Heart left ventricle (tissue), 16 donors: ENCODE results near the gene SRGAP2. TPM values are rescaled to one million over a fixed set of nuclear protein-coding genes. Genes with fewer than 3 reads are reported as not detected.
"Not testable (repeated sequence)": the region's sequence is repeated elsewhere in the genome, so short reads cannot be mapped to it uniquely, and the experiment has no call there.

ENCODE experiments used
- ATAC-seq, 4 donors: fragments of 200-7000 bp; cut with Tn5 transposase; one replicate each; pipeline ENCODE4 v1.9.1; 2020 to 2022; ENCODE audit warnings: moderate library complexity in 4 of 4, mild to moderate bottlenecking in 3 of 4, moderate number of reproducible peaks in 1 of 4
- DNase-seq, 5 donors: peaks; one replicate each; pipeline ENCODE4 v3.0.0-alpha.2; 2020
- H3K27ac ChIP-seq, 12 donors: fragments of 200-600 bp; sonication (generic) in 4 of 12; one replicate each; pipeline versions ENCODE4 v1.5.0 to v1.8.0; 2016 to 2022; ENCODE audit warnings: mild to moderate bottlenecking in 2 of 12
- H3K27me3 ChIP-seq, 9 donors: fragments of 200-600 bp; sonication (generic) in 2 of 9; one replicate each; pipeline versions ENCODE4 v1.5.1 to v1.8.0; 2016 to 2022; ENCODE audit warnings: mild to moderate bottlenecking in 3 of 9
- H3K36me3 ChIP-seq, 9 donors: fragments of 200-600 bp; sonication (generic) in 2 of 9; one replicate each; pipeline versions ENCODE4 v1.5.0 to v1.8.0; 2018 to 2022; ENCODE audit warnings: mild to moderate bottlenecking in 2 of 9
- H3K4me1 ChIP-seq, 12 donors: fragments of 200-600 bp; sonication (generic) in 4 of 12; one replicate each; pipeline versions ENCODE4 v1.5.0 to v1.8.0; 2016 to 2022; ENCODE audit warnings: mild to moderate bottlenecking in 3 of 12
- H3K4me3 ChIP-seq, 12 donors: fragments of 200-600 bp; sonication (generic) in 4 of 12; one replicate each; pipeline versions ENCODE4 v1.5.0 to v1.8.0; 2017 to 2022; ENCODE audit warnings: mild to moderate bottlenecking in 9 of 12, moderate library complexity in 4 of 12
- H3K9me3 ChIP-seq, 12 donors: fragments of 200-600 bp; sonication (generic) in 4 of 12; one replicate each; pipeline versions ENCODE4 v1.5.0 to v1.8.0; 2016 to 2022; ENCODE audit warnings: mild to moderate bottlenecking in 1 of 12
- WGBS, 4 donors: extraction: QIAGEN DNeasy Blood & Tissue Kit in 2 of 4; methylation state at CpG; one replicate each; pipeline versions ENCODE4 v1.1.5 to v1.1.7; 2013 to 2018; 5-methylcytosine and 5-hydroxymethylcytosine counted together
- intact Hi-C, 10 donors: fragments of 100-400 bp; cut with DNase I; formaldehyde crosslinking; loops; one replicate each; pipeline versions ENCODE4 v1.11.1 to v1.14.2; 2022
- polyA plus RNA-seq, 2 donors: library from polyadenylated mRNA; stranded (reverse); fragments of 200-250 nt; gene quantifications; one replicate each; pipeline ENCODE4 v1.2.3, GENCODE V29; 2013
- total RNA-seq, 9 donors: library from RNA; depleted of rRNA in 2 of 9; stranded (reverse); fragments of >200 nt in 2 of 9; fragmentation: NEBNext Ultra II Directional in 3 of 9; extraction: Animal tissue kit (Norgen Biotek cat#: 25700) in 3 of 9; gene quantifications; one replicate each; pipeline versions ENCODE4 v1.1.0 to v1.2.4, GENCODE V29; 2016 to 2023
- donor health status: ischemic (EF 13 %, LVEDD 7.1; RV severe dilation, severe dysfunction).
- donor health status: healthy with polysubstance abuse.
- donor health status: DM: no; HTN: yes; CAD: no.
- donor health status: DM: no; HTN: no; CAD: no.
- donor health status: ischemic (EF 25% LVEDD 6.9; RV normal size, moderate dysfunction).
- donor health status: ischemic (EF 25% LVEDD 5.7; RV mildly dilated, moderate dysfunction).
- donor health status: healthy.
- donor health status: DM: yes; HTN: yes; CAD: no.
- donor health status: ischemic (EF 35%, LVEDD 5.7; RV mildly dilated, moderate dysfunction).
- donor health status: nonischemic (EF 11% LVEDD 7.7; RV severe dilation, severe dysfunction).
- donor health status: DM: yes; HTN: yes; CAD: no.
- donor health status: PGD.
- donor health status: ischemic (EF 29% LVEDD 5.4; RV normal size, mild dysfunction).
- donor health status: nonischemic (EF 23%, LVEDD 6.1; RV moderate dilation, normal function).

SRGAP2 gene
- total and polyA plus RNA-seq, 11 donors, result 8.8 to 56.3 (median 17.5) TPM

DNA sequence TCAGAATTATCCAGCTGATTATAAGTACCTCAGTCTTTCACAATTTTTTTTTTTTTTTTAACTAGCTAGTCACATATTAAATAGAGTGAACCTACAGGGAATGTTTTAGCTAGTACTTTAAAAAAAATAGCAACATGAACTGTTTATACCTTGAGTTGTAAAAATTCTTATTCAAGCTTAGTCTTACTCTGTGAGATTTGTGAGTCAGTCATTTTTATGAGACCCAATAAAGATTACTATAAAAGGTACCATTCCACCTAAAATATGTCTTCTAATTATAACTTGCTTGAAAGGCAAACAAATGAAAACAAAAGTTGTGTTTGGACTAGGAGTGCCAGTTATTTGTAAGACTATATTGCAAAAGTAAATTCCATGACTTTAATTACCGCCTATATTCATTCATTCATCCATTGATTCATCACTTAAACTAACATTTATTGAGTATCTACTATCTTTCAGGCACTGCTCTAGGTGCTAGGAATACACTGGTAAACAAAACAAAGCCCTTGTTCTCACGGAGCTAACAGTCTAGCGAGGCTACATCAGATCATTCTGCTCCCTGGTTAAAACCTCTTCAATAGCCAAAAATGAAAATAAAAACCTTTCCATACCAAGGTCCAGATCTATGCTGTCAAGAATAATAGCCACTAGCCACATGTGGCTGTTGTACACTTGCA, 6.5 kb upstream of the SRGAP2 start:
- intact Hi-C loops, H3K27ac ChIP-seq: not testable (repeated sequence)
- 83 to 100% (median 87%) methylated on average over 2 to 3 of the region's 3 CpGs; no CpG with 5 or more reads in 1 of the 4 donors for WGBS, 4 donors

DNA sequence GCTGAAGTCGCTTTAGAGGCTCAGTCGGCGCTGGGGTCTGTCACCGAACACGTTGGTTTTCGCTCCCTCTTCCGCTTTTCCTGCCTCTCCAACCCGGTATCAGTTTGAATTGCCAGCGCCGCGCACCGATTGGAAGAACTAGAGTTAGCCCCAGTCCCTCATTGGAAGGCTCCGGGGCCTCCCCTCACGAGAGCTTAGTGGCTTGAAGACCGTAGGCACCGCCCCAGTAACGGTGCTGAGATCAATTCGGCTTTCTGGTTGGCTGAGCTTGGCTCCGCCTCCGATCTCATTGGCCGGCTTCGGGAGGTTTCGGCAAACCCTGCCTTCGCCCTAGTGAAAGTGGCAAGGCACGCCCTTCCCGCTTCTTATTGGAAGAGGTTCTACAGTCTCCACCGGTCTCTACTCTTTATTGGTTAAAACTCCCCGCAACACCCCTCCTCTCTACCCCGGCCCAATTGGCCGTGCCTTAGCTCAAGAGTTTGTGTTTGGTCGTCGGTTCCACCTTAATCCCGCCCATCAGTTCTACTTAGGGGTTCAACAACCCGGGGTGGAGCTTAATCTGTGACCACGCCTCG, 465 bp upstream of the SRGAP2 start, which contains the start of gene FAM72A:
FAM72A (minus strand) TSS at position 51 of the 575 bp plus-strand sequence. CDS start 814 bp downstream, outside the sequence.
- H3K27me3 ChIP-seq, H3K36me3 ChIP-seq, H3K9me3 ChIP-seq, intact Hi-C loops, H3K4me1 ChIP-seq: not testable (repeated sequence)
- 0% methylated on average over 10 to 21 of the region's 36 CpGs for WGBS, 4 donors
- ATAC-seq (peak; percentile 89 to 94 (median 93)), DNase-seq (peak; percentile 97 to 99 (median 98))
- peak within 1 kb of the TSS; percentile 47 to 91 (median 84) for H3K27ac ChIP-seq
- peak within 1 kb of the TSS; percentile 34 to 76 (median 64) for H3K4me3 ChIP-seq

More for the DNA sequence above, 6.5 kb upstream of the SRGAP2 start:
- H3K36me3 ChIP-seq, H3K4me1 ChIP-seq, H3K9me3 ChIP-seq, H3K4me3 ChIP-seq, ATAC-seq, DNase-seq, H3K27me3 ChIP-seq: not testable (repeated sequence)

DNA sequence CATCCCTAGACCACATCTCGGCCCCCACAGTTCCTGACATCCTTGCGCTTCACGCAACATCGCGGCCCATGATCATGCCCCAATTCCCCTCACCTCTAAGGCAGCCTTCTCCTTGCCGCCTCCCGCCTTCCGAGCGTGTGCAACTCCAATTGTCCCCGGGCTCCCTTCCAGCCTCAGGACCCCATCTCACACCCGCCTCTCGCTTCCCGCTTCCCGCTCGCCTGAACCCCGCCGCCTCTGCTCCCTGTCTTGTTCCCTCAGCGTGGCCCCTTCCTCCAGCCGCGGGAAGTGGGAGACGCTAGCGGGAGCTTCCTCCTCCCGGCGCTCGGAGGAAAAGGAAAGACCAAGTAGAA, 794 bp downstream of the SRGAP2 start:
- ATAC-seq, H3K4me1 ChIP-seq, H3K9me3 ChIP-seq, H3K27me3 ChIP-seq, H3K36me3 ChIP-seq, intact Hi-C loops: not testable (repeated sequence)
- H3K27ac ChIP-seq, result peak overlapping the region in 7 of 12 donors; percentile 50 to 67 (median 61)
- peak in 1 of 5 donors; percentile 7 for DNase-seq
- H3K4me3 ChIP-seq, result peak overlapping the region in 10 of 12 donors; percentile 38 to 62 (median 54)
- WGBS, 4 donors, result 0% methylated on average over 4 to 6 of the region's 25 CpGs; no CpG with 5 or more reads in 2 of the 4 donors

DNA sequence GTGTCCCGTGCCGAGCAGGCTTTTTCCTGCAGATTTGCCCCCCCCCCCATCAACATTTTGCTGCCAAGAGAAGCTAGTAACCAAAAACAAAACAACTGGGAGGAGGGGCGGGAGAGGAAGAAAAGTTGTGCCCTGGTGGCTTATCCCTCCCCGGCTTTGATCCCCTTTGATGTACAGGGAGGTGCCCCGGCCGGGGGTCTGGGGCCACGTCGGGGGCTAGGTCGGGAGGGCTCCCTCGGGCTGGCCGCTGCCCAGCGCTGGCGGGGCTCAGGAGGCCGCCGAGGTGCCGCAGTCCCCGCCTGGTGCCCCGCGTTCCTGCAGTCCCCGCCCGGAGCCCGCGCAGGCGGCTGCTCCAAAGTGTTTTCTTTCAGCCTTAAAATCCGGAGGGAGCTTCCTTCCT, 1.5 kb downstream of the SRGAP2 start:
- Histone ChIP-seq H3K27ac (peak overlapping the region in 11 of 12 donors; percentile 57 to 77 (median 67)), H3K4me3 (peak overlapping the region in 11 of 12 donors; percentile 11 to 61 (median 55))
- intact Hi-C loops, H3K36me3 ChIP-seq, H3K4me1 ChIP-seq, H3K9me3 ChIP-seq, H3K27me3 ChIP-seq, ATAC-seq: not testable (repeated sequence)
- DNase-seq, result peak in 3 of 5 donors; percentile 10 to 40 (median 15)
- 0 to 1% (median 0%) methylated on average over 1 to 25 of the region's 25 CpGs; no CpG with 5 or more reads in 1 of the 4 donors for whole genome bisulfite sequencing, 4 donors

DNA sequence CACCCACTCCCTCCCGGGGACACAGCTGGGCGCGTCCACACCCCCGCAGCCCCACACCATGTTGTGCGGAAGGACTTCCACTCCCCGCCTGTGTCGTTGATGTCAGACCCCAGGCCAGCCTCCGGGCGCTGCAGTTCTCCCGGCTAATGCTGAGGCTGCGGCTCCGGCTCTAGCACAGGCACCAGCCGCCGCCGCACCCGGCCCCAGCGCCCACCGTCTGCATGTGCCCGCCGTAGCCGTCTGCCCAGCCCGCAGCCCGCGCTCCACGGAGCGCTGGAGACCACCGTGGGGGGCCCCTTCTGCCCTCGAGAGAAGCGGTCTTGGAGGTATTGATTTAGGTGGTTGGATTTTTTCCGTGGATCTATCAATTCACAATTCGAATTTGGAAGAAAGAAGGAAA, 2.2 kb downstream of the SRGAP2 start:
- H3K36me3 ChIP-seq, ATAC-seq, H3K27me3 ChIP-seq, H3K9me3 ChIP-seq, H3K4me1 ChIP-seq, intact Hi-C loops: not testable (repeated sequence)
- peak overlapping the region in 1 of 12 donors; percentile 14 for H3K27ac ChIP-seq
- H3K4me3 ChIP-seq, result peak overlapping the region in 10 of 12 donors; percentile 5 to 49 (median 42)
- peak in 3 of 5 donors; percentile 15 to 53 (median 22) for DNase-seq
- 1% methylated on average over 16 to 19 of the region's 31 CpGs; no CpG with 5 or more reads in 2 of the 4 donors for WGBS, 4 donors

DNA sequence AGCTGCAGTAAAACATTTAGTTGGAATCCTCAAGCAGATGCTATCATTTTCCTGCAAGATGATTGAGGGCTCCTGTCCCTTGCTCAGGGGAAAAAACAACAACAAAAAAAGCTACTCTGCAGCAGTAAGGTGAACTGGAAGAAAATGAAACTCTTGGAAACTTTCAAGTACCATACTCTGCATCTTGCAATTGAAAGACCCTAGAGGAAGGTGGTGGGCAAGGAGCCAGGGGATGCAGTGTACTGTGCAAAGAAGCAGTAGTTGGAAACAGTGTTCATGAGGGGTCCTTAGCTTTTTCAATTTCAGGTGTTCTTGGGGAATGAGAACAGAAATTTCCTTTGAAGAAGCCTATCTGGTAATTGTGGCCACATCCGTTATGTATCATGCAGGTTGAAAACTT, 7.5 kb downstream of the SRGAP2 start:
- no CpG with 5 or more reads among the region's 1 CpG for WGBS, 4 donors
- H3K27ac ChIP-seq, ATAC-seq, H3K4me1 ChIP-seq, H3K9me3 ChIP-seq, H3K27me3 ChIP-seq, intact Hi-C loops, H3K36me3 ChIP-seq, H3K4me3 ChIP-seq: not testable (repeated sequence)
- peak in 1 of 5 donors; percentile 4 for DNase-seq

DNA sequence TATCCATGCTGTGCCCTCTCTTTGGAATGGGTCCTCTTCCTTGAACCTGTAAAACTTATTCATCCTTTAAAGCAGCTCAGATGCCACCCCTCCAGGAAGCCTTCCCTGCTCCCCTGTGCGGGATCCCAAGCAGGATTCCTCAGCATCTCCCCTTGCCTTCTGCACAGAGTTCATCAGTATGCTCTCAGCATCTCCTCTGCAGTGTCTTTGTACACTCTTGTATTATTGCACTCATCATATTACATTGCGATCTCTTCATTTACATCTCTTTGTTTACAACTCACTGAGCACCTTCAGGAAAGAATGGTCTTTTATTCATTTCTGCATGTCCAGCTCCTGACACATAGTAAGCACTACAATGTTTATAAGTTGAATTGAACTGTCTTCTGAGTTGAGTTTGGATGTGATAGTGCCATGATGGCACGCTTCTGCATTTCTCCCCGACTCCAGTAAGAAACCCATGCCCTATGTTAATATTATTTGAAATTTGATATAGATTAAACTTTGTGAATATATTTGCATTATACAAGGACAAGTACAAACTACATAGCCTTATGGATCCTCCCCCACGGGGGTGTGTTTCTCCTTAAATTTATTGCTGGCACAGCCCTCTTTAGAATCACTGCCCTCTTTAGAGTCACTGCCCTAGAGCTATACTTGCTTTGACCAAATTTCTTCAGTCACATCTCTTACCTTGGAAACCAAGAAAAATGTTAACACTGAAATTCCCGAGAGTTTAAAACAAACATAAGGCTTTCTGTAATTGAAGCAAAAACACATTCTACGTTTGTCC, 12.5 kb downstream of the SRGAP2 start:
- H3K4me3 ChIP-seq, DNase-seq, ATAC-seq, H3K4me1 ChIP-seq, H3K27me3 ChIP-seq, H3K9me3 ChIP-seq, H3K27ac ChIP-seq, H3K36me3 ChIP-seq, intact Hi-C loops: not testable (repeated sequence)
- WGBS, 4 donors, result 88 to 90% (median 90%) methylated on average over 4 to 5 of the region's 7 CpGs

DNA sequence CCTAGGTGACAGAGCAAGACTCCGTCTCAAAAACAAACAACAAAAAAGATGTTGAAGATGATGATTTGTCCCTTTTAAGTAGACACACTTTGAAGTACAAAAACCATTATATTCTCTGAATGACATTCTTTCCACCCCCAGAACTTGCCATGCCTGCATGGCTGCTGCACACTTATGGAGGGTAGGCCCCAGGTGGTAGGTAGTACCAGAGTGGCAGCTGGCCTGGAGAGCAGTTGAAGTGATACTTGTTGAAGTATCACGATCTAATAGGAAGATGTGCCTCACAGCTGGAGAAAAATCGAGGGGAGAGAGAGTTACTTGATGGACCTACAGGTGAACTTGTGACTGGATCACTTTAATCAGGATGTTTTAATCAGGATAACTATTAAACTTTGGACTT, 14.9 kb downstream of the SRGAP2 start:
- H3K9me3 ChIP-seq, H3K27me3 ChIP-seq, H3K4me1 ChIP-seq, intact Hi-C loops, DNase-seq, H3K36me3 ChIP-seq, ATAC-seq, H3K4me3 ChIP-seq, H3K27ac ChIP-seq: not testable (repeated sequence)
- whole genome bisulfite sequencing, 4 donors, result 66 to 100% (median 67%) methylated on average over 2 of the region's 3 CpGs

DNA sequence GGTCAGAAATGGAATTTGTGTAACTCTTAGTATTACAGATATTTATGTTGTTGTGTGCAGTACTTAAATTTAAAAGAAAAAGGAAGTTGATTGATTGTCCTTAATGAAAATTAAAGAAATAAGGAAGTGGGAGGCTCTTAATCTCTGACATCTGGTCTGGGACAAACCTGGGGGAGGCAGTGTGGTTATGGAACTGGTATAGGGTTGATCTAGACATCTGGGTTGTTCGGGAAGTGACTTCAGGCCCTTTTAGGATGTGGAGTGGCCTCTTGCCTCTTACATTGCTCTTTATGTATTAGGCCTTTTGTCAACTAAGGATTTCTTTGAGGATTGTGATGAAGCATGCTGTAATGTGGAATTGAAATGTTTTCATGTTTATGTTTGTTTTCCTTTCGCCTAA, 15.4 kb downstream of the SRGAP2 start:
- ATAC-seq, result peak in 2 of 4 donors; percentile 52 to 63
- DNase-seq, H3K4me3 ChIP-seq, H3K27me3 ChIP-seq, H3K27ac ChIP-seq, intact Hi-C loops, H3K36me3 ChIP-seq, H3K4me1 ChIP-seq, H3K9me3 ChIP-seq: not testable (repeated sequence)
- no CpG with 5 or more reads among the region's 2 CpGs for WGBS, 4 donors

DNA sequence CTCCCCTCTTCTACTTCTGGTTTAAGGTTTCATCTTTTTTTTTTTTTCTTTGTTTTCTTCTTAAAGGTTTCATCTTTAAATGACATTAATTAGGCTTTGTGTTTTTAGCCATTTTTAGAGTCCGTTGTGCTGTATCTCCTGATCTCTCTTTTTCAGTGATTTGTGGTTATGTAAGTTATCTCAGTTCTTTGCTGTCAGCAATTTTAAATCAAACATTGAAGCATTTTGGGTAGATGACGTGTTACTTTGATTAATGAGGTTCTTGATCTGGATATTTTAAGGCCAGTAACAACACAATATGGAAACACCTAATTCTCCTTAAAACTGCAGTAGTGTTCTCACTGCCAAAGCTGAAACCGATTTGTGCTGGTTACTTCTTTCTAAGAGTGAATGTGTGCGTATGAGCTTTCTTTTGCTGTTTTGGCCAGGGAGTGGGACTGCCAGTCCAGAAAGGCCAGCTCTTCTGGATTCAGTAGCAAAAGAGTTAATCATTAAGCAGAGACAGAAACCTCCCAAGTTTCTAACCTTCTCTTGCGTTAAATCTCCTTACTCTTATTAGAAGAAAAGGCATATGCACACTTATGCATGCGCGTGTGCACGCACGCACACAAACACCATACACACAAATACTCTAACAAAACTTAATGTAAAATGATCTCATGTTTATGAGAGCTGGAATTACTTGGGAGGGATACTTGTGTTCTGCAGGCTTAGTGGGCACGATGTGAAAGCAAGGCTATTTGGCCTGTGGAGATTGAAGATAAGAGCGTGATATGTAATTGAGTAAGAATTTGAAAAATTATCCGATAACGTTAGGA, 16.4 kb downstream of the SRGAP2 start:
- H3K4me1 ChIP-seq, intact Hi-C loops, DNase-seq, H3K27me3 ChIP-seq, H3K36me3 ChIP-seq, H3K9me3 ChIP-seq, H3K4me3 ChIP-seq: not testable (repeated sequence)
- H3K27ac ChIP-seq, result peak overlapping the region in 5 of 12 donors; percentile 17 to 62 (median 46)
- peak in 1 of 4 donors; percentile 16 for ATAC-seq
- 54 to 65% (median 55%) methylated on average over 3 to 5 of the region's 13 CpGs for WGBS, 4 donors
